ENCODE measurements around the gene CES2.

CES2 gene

DNA sequence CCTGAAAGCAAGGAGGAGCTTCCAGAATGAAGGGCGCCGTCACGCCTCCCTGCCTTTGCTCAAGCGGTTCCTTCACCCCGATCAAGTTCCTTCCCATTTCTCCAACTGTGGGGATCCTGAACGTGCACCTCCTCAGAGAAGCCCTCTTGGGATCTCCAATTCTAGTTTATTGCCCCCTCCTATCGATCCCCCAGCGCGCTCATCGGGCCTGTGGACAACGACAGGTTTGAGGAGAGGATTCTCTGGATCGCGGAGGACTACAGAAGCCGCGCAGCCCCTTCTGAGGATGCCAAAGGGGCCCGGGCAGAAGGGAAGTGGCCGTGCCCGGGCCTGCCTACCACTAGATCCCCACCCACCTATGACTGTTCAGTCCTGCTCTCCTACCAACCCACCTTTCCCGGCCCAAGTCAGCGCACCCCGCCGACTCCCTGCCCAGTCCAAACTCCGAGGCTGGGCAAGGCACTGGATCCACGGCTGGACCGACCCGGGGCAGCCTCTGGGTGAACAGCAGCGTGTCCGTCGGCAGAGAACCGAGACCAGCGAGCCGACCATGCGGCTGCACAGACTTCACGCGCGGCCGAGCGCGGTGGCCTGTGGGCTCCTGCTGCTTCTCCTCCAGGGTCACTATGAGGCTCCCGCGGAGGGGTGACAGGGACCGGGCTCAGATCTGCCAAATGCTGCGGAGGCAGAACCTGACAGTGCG is 13.0 kb downstream of the CES2 start:
- TF ChIP-seq, protein P1, sequence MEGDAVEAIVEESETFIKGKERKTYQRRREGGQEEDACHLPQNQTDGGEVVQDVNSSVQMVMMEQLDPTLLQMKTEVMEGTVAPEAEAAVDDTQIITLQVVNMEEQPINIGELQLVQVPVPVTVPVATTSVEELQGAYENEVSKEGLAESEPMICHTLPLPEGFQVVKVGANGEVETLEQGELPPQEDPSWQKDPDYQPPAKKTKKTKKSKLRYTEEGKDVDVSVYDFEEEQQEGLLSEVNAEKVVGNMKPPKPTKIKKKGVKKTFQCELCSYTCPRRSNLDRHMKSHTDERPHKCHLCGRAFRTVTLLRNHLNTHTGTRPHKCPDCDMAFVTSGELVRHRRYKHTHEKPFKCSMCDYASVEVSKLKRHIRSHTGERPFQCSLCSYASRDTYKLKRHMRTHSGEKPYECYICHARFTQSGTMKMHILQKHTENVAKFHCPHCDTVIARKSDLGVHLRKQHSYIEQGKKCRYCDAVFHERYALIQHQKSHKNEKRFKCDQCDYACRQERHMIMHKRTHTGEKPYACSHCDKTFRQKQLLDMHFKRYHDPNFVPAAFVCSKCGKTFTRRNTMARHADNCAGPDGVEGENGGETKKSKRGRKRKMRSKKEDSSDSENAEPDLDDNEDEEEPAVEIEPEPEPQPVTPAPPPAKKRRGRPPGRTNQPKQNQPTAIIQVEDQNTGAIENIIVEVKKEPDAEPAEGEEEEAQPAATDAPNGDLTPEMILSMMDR (IDR thresholded peaks at IDR 0.05; ENCODE audit: low read depth, low read length), result no peak
- no peak for TF ChIP-seq EZH2phosphoT487 (IDR thresholded peaks at IDR 0.05; ENCODE audit: low read depth)
- Histone ChIP-seq H4K20me1 (ENCODE audit: insufficient read depth, low read length) (no peaks in the 10 kb centered on the region), H3K36me3 (replicated peaks; ENCODE audit: low read depth, low read length) (peaks cover 5% of the 10 kb centered on the region), H3K27me3 (ENCODE audit: low read depth, low read length) (peaks cover 5% of the 10 kb centered on the region; the same call in 1 of the 2 replicates), H3K4me1 (ENCODE audit: low read length) (peaks cover 11% of the 10 kb centered on the region), H3K79me2 (ENCODE audit: low read length) (no peaks in the 10 kb centered on the region), H3K4me2 (ENCODE audit: low read length) (peak overlapping the region; percentile 80), H3K9ac (ENCODE audit: low read length) (peak overlapping the region; percentile 53), H2AFZ (ENCODE audit: low read depth, low read length) (peak overlapping the region; percentile 86), H3K27ac (ENCODE audit: low read length) (no peak overlapping the region), H3K4me3 (ENCODE audit: low read length) (peak overlapping the region; percentile 78), H3K9me3 (ENCODE audit: insufficient read depth, low read length) (no peaks in the 10 kb centered on the region)

DNA sequence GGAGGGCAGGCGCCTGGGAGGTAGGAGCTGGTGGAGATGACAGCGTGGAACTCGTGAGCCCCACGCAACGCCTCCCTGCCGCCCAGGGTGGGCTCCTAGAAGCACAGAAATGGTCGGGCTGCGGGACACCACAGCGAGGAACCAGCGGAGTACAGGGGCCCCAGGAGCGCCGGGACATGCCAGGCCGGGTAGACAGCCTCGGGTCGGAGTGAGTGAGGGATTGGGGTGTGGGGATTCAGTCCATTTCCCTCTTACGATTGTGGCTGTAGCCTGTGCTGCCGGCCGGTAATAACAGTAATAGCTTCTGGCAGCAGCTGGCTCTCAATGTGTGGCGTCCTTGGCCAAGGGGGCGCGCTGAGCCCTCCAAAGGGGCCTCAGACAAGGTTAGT is 13.5 kb downstream of the CES2 start:
- Histone ChIP-seq H3K9ac (ENCODE audit: low read length) (no peak overlapping the region), H3K27me3 (ENCODE audit: low read depth, low read length) (peaks cover 5% of the 10 kb centered on the region; the same call in 1 of the 2 replicates), H4K20me1 (ENCODE audit: insufficient read depth, low read length) (no peaks in the 10 kb centered on the region), H3K4me1 (ENCODE audit: low read length) (peaks cover 11% of the 10 kb centered on the region), H2AFZ (ENCODE audit: low read depth, low read length) (no peak overlapping the region), H3K9me3 (ENCODE audit: insufficient read depth, low read length) (no peaks in the 10 kb centered on the region), H3K36me3 (replicated peaks; ENCODE audit: low read depth, low read length) (no peaks in the 10 kb centered on the region), H3K4me3 (ENCODE audit: low read length) (no peak overlapping the region), H3K79me2 (ENCODE audit: low read length) (no peaks in the 10 kb centered on the region), H3K4me2 (ENCODE audit: low read length) (peak overlapping the region; percentile 80), H3K27ac (ENCODE audit: low read length) (no peak overlapping the region)
- no peak for TF ChIP-seq EZH2phosphoT487 (IDR thresholded peaks at IDR 0.05; ENCODE audit: low read depth)
- TF ChIP-seq, protein P1 (IDR thresholded peaks at IDR 0.05; ENCODE audit: low read depth, low read length), result no peak

DNA sequence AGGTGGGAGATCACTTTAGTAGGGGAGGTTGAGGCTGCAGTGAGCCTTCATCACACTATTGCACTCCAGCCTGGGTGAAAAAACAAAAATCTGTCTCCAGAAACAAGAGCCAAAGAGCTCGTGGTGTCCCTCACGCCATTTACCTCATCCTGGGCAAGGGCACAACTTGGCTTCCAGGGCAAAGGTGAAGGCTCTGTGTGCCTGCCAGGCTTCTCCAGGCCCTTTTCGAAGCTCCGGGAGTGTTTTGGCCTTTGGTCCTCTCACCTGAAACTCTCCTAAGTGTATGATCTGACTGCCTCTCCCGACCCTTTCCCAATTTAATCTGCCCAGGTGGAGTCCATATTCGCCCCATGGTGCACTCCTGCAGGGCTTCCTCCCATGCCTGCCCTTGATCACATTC is 14.2 kb downstream of the CES2 start:
- H3K4me3 ChIP-seq (ENCODE audit: low read length), result no peak overlapping the region
- H3K27me3 ChIP-seq (ENCODE audit: low read depth, low read length), result peaks cover 5% of the 10 kb centered on the region; the same call in 1 of the 2 replicates
- H3K27ac ChIP-seq (ENCODE audit: low read length), result no peak overlapping the region
- TF ChIP-seq, protein P1 (IDR thresholded peaks at IDR 0.05; ENCODE audit: low read depth, low read length), result no peak
- no peak for TF ChIP-seq EZH2phosphoT487 (IDR thresholded peaks at IDR 0.05; ENCODE audit: low read depth)
- no peak overlapping the region for H3K4me2 ChIP-seq (ENCODE audit: low read length)
- H4K20me1 ChIP-seq (ENCODE audit: insufficient read depth, low read length), result no peaks in the 10 kb centered on the region
- no peaks in the 10 kb centered on the region for H3K79me2 ChIP-seq (ENCODE audit: low read length)
- no peak overlapping the region for H2AFZ ChIP-seq (ENCODE audit: low read depth, low read length)
- H3K9me3 ChIP-seq (ENCODE audit: insufficient read depth, low read length), result no peaks in the 10 kb centered on the region
- H3K36me3 ChIP-seq (replicated peaks; ENCODE audit: low read depth, low read length), result no peaks in the 10 kb centered on the region
- peaks cover 11% of the 10 kb centered on the region for H3K4me1 ChIP-seq (ENCODE audit: low read length)
- H3K9ac ChIP-seq (ENCODE audit: low read length), result no peak overlapping the region

DNA sequence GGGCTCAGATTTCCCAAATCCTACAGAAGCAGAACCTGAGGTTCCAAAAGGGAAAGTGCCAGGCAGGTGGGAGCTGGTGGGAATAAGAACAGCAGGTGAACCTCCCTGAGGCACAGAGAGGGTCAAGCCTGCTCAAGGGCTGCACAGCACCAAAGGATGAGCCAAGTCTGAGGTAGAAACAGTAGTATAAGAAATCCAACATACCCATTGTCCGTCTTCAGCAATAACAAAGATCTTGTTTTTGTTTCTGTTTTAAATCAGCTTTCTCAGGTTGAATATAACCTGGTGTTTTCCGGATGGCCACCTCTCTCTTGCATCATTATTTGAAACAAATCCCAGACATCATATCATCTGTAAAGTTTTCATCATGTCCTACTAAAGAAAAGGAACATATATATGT is 15.1 kb downstream of the CES2 start:
- Histone ChIP-seq H3K27me3 (ENCODE audit: low read depth, low read length) (peaks cover 5% of the 10 kb centered on the region; the same call in 1 of the 2 replicates), H3K4me2 (ENCODE audit: low read length) (peak overlapping the region; percentile 34), H3K9me3 (ENCODE audit: insufficient read depth, low read length) (no peaks in the 10 kb centered on the region), H3K36me3 (replicated peaks; ENCODE audit: low read depth, low read length) (no peaks in the 10 kb centered on the region), H4K20me1 (ENCODE audit: insufficient read depth, low read length) (no peaks in the 10 kb centered on the region), H3K4me1 (ENCODE audit: low read length) (peaks cover 11% of the 10 kb centered on the region), H3K79me2 (ENCODE audit: low read length) (no peaks in the 10 kb centered on the region), H3K27ac (ENCODE audit: low read length) (no peak overlapping the region), H3K4me3 (ENCODE audit: low read length) (no peak overlapping the region), H2AFZ (ENCODE audit: low read depth, low read length) (no peak overlapping the region), H3K9ac (ENCODE audit: low read length) (no peak overlapping the region)
- TF ChIP-seq, protein P1 (IDR thresholded peaks at IDR 0.05; ENCODE audit: low read depth, low read length), result no peak
- no peak for TF ChIP-seq EZH2phosphoT487 (IDR thresholded peaks at IDR 0.05; ENCODE audit: low read depth)
